Transverse colon (tissue), 4 donors: ENCODE measurements around the gene PRKAR2A. TPM values are rescaled to one million over a fixed set of nuclear protein-coding genes. Genes with fewer than 3 reads are reported as not detected.

Experiments used
- DNase-seq: peaks from one replicate; pipeline ENCODE4 v3.0.0-alpha.2; 2019
- H3K27ac ChIP-seq, 4 donors: fragments of 200-600 bp; sonication (generic); 2 replicates each; pipeline ENCODE4 v1.5.1; 2016 to 2018; ENCODE audit warnings: inconsistent platforms in 4 of 4
- H3K27me3 ChIP-seq: fragments of 200-600 bp; sonication (generic); 2 replicates; pipeline ENCODE4 v1.5.1; 2017; ENCODE audit warnings: inconsistent platforms
- H3K36me3 ChIP-seq, 4 donors: fragments of 200-600 bp; sonication (generic); 2 replicates each; pipeline ENCODE4 v1.5.1; 2017 to 2019; ENCODE audit warnings: inconsistent platforms in 4 of 4
- H3K4me1 ChIP-seq, 4 donors: fragments of 200-600 bp; sonication (generic); 2 replicates each; pipeline ENCODE4 v1.5.1; 2017 to 2020; ENCODE audit warnings: inconsistent platforms in 4 of 4
- H3K4me3 ChIP-seq, 4 donors: fragments of 200-600 bp; sonication (generic); 1 replicate in 1 of 4; 2 replicates in 3 of 4; pipeline versions ENCODE4 v1.5.1 to v1.6.1; 2017 to 2019; ENCODE audit warnings: inconsistent platforms in 4 of 4
- H3K9me3 ChIP-seq, 2 donors: fragments of 200-600 bp; sonication (generic); 2 replicates each; pipeline ENCODE4 v1.5.1; 2017 to 2019; ENCODE audit warnings: inconsistent platforms in 2 of 2
- EP300 ChIP-seq: sonication (generic); formaldehyde crosslinking; IDR thresholded peaks from one replicate; pipeline ENCODE4 v1.6.1; 2017; ENCODE audit warnings: antibody characterized with exemption, low read depth
- POLR2A ChIP-seq: fragments of 450-650 bp; IDR thresholded peaks from one replicate; pipeline ENCODE4 v1.6.1; 2016; ENCODE audit warnings: antibody characterized with exemption, mild to moderate bottlenecking, moderate library complexity
- POLR2AphosphoS5 ChIP-seq, 3 donors: sonication (generic); formaldehyde crosslinking; IDR thresholded peaks; one replicate each; pipeline ENCODE4 v1.6.1; 2016; ENCODE audit warnings: antibody characterized with exemption in 3 of 3
- WGBS, 2 donors: methylation state at CpG; one replicate each; pipeline ENCODE4 v1.1.5; 2018; ENCODE audit warnings: low coverage in 1 of 2; 5-methylcytosine and 5-hydroxymethylcytosine counted together
- in situ Hi-C, 4 donors: fragments of 200-750 bp; cut with MboI; loops; one replicate each; pipeline versions ENCODE4 v1.15.0 to v1.15.1; 2017; ENCODE audit warnings: low sequenced_read_pairs in 3 of 4, low pct_ligation_motif_present in 1 of 4, low pct_unique_long_range_greater_than_20kb in 1 of 4
- intact Hi-C: fragments of 100-400 bp; cut with DNase I; formaldehyde crosslinking; loops from one replicate; pipeline ENCODE4 v1.15.1; 2023; ENCODE audit warnings: low total_unique reads
- total RNA-seq, 4 donors: library from RNA; depleted of rRNA; stranded (reverse); fragments of >200 nt; gene quantifications; one replicate each; pipeline ENCODE4 v1.1.0, GENCODE V29; 2016
- TF ChIP-seq, protein P1 (sequence below), 5 experiments: fragments of 200-600 bp in 3 of 5; fragments of 450-650 bp in 2 of 5; sonication (generic) in 3 of 5; IDR thresholded peaks; 1 replicate in 2 of 5; 2 replicates in 3 of 5; pipeline ENCODE4 v1.5.1; 2016 to 2017; ENCODE audit warnings: antibody characterized with exemption in 5 of 5, inconsistent platforms in 3 of 5, mild to moderate bottlenecking in 2 of 5, moderate library complexity in 1 of 5

Gene PRKAR2A
- total RNA-seq, 4 donors from 2014 or later = 20.3 to 59.1 (median 40.8) TPM

DNA sequence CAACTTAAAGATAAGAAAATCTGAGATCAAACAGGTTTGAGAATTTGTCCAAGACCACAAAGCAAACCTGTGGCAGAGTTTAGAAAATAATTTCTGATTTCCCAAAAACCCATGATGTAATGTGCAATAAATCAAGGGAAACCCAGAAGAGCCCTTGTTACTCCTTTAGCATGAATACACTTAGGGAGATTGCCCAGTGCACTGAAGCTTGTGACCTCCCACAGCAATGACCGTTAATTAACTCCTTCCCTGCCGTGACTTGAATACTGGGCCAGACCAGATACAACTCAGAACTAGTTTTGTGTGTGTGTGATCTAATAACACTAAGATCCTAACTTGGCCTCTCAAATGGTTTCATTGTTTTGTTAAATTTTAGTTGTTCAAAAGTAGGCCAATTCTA is 2.5 kb downstream of the PRKAR2A start:
- H3K4me1 ChIP-seq = peaks cover 16 to 29% (median 22%) of the 10 kb centered on the region in 4 donors
- DNase-seq = no peak
- no peaks in the 10 kb centered on the region for H3K9me3 ChIP-seq
- no peaks in the 10 kb centered on the region for H3K36me3 ChIP-seq
- peak overlapping the region in 1 of 4 donors; percentile 94 for H3K4me3 ChIP-seq
- no peak for TF ChIP-seq POLR2A
- TF ChIP-seq EP300 = no peak
- no peak for TF ChIP-seq POLR2AphosphoS5 (IDR thresholded peaks at IDR 0.05)
- TF ChIP-seq, protein P1, sequence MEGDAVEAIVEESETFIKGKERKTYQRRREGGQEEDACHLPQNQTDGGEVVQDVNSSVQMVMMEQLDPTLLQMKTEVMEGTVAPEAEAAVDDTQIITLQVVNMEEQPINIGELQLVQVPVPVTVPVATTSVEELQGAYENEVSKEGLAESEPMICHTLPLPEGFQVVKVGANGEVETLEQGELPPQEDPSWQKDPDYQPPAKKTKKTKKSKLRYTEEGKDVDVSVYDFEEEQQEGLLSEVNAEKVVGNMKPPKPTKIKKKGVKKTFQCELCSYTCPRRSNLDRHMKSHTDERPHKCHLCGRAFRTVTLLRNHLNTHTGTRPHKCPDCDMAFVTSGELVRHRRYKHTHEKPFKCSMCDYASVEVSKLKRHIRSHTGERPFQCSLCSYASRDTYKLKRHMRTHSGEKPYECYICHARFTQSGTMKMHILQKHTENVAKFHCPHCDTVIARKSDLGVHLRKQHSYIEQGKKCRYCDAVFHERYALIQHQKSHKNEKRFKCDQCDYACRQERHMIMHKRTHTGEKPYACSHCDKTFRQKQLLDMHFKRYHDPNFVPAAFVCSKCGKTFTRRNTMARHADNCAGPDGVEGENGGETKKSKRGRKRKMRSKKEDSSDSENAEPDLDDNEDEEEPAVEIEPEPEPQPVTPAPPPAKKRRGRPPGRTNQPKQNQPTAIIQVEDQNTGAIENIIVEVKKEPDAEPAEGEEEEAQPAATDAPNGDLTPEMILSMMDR (IDR thresholded peaks at IDR 0.05) = no peak
- no peak overlapping the region for H3K27ac ChIP-seq
- no peaks in the 10 kb centered on the region for H3K27me3 ChIP-seq
- intact Hi-C loops (no loop called here), in situ Hi-C loops (no loop called here)
- 33 to 49% methylated on average over 1 to 2 of the region's 2 CpGs for WGBS, 2 donors

DNA sequence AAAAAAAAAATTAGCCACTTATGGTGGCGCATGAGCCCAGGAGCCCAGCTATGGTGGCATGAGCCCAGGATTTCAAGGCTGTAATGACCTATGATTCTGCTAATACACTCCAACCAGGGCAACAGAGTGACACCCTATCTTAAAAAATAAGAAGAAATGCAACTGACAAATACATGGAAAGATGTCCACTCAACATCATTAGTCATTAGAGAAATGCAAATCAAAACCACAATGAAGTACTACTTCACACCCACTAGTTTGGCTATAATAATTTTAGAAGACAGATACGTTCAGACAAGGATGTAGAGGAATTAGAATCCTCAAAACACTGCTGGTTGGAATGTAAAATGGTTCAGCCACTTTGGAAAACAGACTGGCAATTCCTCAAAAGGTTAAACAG is 10.5 kb downstream of the PRKAR2A start:
- Histone ChIP-seq H3K36me3 (no peaks in the 10 kb centered on the region), H3K4me3 (no peak overlapping the region), H3K27me3 (no peaks in the 10 kb centered on the region), H3K4me1 (peaks cover 0 to 12% (median 0%) of the 10 kb centered on the region in 4 donors), H3K9me3 (no peaks in the 10 kb centered on the region), H3K27ac (no peak overlapping the region)
- no peak for DNase-seq
- intact Hi-C loops (no loop called here), in situ Hi-C loops (no loop called here)
- 69 to 75% methylated on average over 2 of the region's 2 CpGs for WGBS, 2 donors
- TF ChIP-seq, protein P1 (IDR thresholded peaks at IDR 0.05) = no peak
- TF ChIP-seq POLR2A = no peak
- no peak for TF ChIP-seq EP300
- no peak for TF ChIP-seq POLR2AphosphoS5 (IDR thresholded peaks at IDR 0.05)

DNA sequence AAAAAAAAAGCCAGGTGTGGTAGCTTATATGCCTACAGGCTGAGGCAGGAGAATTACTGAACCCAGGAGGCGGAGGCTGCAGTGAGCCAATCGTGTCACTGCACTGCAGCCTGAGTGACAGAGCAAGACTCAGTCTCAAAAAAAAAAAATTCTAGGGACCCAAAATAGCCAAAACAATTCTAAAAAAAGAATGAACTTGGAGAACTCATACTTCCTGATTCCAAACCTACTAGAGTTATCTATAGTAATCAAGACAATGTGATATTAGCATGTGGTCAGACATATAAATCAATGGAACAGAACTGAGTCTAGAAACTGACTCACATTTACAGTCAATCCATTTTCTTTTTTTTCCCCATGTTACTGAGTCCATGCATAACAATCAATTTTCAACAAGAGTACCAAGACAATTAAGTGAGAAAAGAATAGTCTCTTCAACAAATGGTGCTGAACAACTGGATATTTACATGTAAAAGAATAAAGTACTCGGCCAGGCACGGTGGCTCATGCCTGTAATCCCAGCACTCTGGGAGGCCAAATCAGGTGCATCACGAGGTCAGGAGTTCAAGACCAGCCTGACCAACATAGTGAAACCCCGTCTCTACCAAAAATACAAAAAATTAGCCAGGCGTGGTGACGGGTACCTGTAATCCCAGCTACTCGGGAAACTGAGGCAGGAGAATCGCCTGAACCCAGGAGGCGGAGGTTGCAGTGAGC is 11.9 kb downstream of the PRKAR2A start:
- intact Hi-C loops = no loop called here
- Histone ChIP-seq H3K9me3 (no peaks in the 10 kb centered on the region), H3K4me3 (no peak overlapping the region), H3K4me1 (peaks cover 0 to 12% (median 0%) of the 10 kb centered on the region in 4 donors), H3K27ac (no peak overlapping the region), H3K27me3 (no peaks in the 10 kb centered on the region), H3K36me3 (no peaks in the 10 kb centered on the region)
- in situ Hi-C loops = no loop called here
- 93 to 97% methylated on average over 5 to 11 of the region's 11 CpGs for WGBS, 2 donors
- DNase-seq = no peak
- no peak for TF ChIP-seq EP300
- TF ChIP-seq, protein P1 (IDR thresholded peaks at IDR 0.05) = no peak
- no peak for TF ChIP-seq POLR2AphosphoS5 (IDR thresholded peaks at IDR 0.05)
- TF ChIP-seq POLR2A = no peak

DNA sequence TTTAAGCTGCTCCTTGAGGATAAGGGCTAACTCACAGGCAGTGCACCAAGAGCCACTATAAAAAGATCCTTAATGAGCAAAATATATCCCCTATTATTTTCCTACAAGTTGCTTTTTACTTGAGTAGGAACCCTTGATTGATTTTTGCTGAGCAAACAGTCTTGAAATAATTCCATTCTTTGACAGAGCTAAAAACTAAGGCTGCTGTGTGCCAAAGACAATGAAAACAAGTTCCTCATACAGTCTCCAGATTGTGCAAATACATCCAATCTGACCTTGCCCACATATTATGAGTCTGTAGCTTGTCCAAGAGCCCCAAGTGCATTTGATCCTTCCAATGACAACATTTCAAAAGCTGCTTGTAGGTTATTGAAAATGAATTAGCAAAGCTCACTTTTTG is 15.0 kb downstream of the PRKAR2A start:
- no peak overlapping the region for H3K27ac ChIP-seq
- intact Hi-C loops (no loop called here), in situ Hi-C loops (no loop called here)
- H3K4me3 ChIP-seq = no peak overlapping the region
- peaks cover 0 to 9% (median 0%) of the 10 kb centered on the region in 4 donors for H3K4me1 ChIP-seq
- H3K27me3 ChIP-seq = no peaks in the 10 kb centered on the region
- TF ChIP-seq, protein P1 (IDR thresholded peaks at IDR 0.05) = no peak
- TF ChIP-seq POLR2A (no peak), POLR2AphosphoS5 (IDR thresholded peaks at IDR 0.05) (no peak)
- no peaks in the 10 kb centered on the region for H3K36me3 ChIP-seq
- H3K9me3 ChIP-seq = no peaks in the 10 kb centered on the region
- DNase-seq = no peak
